NOMO-1 treated with dmso at 0.1 percent for 144 hours (cell line): ENCODE measurements around the gene EXOC4.
"Not testable (repeated sequence)": the region's sequence is repeated elsewhere in the genome, so short reads cannot be mapped to it uniquely, and the experiment has no call there.

Experiments
- DNase-seq: peaks from one replicate; lab custom pipeline; 2025; ENCODE audit not compliant: unreplicated experiment; lab: John Stamatoyannopoulos, UW

Gene EXOC4

DNA sequence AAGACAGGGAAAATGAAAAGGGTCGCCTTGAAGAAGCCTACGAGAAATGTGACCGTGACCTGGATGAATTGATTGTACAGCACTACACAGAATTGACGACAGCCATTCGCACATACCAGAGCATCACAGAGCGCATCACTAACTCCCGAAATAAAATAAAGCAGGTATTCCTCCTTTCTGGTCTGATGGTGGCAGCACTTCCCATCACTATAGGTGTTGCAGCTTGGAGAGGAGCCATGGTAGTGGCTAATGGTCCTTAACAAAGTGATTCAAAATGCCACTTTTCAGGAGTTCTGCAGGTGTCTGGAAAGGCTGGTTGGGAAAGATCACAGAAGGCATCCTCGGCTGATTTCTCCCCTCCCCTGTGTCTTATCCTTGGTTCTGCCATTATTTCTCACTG lies 22.1 kb downstream of the EXOC4 start:
- DNase-seq: no peak

DNA sequence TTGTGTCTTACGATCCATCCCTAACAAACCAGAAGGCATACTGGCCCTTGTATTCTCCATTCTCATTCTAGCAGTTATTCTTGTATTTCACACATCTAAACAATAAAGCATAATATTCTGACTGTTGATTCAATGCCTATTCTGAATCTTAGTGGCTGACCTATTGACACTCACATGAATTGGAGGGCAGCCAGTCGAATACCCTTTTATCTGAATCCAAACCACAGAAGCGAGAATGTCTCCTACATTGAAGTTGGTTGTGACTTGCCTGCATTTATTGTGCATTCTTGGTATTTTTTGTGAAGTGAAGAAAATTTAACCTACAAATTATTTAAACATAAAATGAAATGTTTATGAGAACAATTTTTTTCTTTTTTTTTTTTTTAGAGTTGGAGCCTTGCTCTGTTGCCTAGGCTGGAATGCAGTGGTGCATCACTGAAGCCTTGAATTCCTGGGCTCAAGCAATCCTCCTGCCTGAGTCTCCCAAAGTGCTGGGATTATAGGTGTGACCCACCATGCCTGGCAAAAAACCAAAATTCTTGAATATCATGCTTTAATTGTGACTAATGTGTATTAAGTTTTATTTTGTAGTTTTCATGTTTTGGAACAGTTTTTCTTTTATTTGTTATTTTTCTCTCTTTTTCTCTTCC lies 22.7 kb downstream of the EXOC4 start:
- DNase-seq: no peak

DNA sequence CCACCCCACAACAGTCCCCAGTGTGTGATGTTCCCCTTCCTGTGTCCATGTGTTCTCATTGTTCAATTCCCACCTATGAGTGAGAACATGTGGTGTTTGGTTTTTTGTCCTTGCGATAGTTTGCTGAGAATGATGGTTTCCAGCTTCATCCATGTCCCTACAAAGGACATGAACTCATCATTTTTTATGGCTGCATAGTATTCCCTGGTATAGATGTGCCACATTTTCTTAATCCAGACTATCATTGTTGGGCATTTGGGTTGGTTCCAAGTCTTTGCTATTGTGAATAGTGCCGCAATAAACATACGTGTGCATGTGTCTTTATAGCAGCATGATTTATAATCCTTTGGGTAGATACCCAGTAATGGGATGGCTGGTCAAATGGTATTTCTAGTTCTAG lies 26.1 kb downstream of the EXOC4 start:
- DNase-seq: not testable (repeated sequence)

DNA sequence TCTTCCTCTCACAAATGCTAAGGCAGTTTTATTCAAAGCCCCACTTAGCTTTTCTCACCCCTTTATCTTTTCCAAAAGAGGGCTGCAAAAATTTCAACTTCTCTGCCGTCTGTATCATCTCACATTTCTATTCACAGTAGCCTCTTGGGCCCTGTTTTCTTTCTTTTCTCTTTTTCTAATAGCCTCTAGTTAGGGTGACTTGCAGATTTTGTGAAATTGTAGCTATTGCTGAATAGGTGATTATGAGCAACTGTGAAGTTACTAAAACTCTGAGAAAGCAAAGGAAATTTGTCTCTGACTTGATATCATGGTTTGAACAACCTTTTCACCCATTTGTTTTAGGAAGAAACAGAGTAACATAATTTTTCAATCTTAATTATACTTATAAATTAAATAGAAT lies 29.2 kb downstream of the EXOC4 start:
- DNase-seq: no peak

DNA sequence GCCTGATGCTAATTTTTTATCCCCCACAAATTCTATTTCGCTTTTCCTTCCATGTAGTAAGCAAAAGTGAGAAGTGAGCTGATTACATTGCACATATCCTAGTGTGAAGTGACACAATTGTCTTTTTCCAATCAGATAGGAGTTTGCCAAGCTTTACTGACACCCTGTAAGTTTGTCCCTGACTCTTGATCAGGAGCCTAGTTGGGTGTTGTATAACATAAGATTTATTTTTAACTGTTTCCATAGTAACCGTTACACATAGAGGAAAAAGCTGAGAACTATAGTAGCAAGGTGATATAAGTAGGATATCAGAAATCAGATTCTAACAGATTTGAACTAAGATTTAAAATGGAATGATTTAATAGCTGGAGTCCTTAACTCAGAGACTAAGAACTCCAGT lies 31.2 kb downstream of the EXOC4 start:
- DNase-seq: no peak

DNA sequence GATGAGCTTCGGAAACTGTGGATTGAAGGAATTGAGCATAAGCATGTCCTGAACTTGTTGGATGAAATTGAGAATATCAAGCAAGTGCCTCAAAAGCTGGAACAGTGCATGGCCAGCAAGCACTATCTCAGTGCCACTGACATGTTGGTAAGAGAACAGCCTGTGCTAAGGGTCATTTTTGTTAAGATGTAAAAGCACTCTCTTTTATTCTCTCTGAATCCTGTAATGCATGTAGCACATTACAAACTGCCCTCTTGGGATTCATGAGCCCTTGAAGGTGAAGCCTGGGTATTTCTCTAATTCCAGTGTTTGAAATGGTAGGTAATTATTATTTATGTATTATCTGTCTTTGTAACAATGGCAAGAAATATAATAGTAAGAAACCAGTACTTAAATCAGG lies 36.1 kb downstream of the EXOC4 start:
- DNase-seq: no peak

DNA sequence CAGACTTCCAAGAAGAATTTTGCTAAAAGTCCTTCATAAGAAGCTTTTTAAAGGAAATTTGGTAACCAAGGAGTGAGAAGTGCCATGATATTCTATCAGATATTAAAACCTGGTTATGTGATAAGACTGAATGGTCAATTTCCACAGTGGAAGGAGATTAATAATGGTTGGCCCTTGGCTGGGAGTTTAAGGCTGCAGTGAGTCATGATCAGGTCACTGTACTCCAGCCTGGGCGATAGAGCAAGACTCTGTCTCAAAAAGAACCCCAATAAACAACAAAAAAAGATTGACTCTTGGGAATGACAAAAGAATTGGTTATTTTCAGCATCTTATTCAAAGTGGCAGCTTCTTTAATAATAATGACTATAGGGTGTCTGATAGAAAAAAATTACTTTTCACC lies 37.2 kb downstream of the EXOC4 start:
- no peak for DNase-seq

DNA sequence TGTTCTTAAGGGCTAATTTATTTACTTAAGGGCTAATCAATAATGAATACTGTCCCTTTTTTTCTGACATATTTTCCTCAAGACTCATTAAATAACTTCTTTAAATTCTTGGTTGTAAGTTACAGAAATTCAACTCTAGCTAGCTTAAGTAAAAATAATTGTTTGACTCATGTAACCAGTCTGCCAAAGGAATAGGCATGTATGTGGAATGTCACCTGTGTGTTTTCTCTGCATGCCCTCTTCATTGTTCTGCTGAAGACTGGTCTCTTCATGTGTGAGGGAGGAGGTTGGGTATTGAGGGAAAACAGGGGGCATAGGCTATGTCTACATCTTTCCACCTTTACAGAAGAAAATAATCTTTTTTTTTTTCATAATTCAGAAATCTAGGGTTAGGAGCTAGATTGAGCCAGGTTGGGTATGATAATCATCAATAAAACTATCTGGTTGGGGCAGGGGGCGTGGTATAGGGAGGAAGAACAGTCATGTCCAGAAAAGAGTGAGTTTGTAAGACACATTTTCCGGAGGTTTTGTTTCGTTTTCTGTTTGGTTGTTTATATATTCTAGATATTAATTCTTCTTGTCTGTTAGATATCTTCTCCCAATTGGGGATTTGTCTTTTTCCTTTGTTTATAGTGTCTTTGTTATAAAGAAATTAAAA lies 37.9 kb downstream of the EXOC4 start:
- no peak for DNase-seq

DNA sequence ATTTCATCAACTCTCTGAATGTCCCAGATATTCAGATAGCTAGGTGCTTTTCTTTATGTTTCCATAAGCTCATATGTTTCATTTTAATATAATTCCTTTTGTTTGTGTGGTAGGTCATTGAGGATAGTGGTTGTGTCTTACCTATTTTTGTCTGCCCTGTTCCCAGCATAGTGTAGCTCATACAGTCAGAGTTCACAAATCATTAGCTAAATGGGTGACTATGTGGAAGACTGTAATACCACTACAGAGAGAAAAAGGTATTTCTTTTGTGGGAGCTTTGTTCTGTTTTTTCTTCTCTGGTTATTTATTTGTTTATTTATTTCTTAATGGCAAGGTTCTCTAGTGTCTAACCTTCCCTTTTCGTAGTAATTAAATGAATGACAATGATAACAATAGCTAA lies 39.8 kb downstream of the EXOC4 start:
- DNase-seq: no peak

DNA sequence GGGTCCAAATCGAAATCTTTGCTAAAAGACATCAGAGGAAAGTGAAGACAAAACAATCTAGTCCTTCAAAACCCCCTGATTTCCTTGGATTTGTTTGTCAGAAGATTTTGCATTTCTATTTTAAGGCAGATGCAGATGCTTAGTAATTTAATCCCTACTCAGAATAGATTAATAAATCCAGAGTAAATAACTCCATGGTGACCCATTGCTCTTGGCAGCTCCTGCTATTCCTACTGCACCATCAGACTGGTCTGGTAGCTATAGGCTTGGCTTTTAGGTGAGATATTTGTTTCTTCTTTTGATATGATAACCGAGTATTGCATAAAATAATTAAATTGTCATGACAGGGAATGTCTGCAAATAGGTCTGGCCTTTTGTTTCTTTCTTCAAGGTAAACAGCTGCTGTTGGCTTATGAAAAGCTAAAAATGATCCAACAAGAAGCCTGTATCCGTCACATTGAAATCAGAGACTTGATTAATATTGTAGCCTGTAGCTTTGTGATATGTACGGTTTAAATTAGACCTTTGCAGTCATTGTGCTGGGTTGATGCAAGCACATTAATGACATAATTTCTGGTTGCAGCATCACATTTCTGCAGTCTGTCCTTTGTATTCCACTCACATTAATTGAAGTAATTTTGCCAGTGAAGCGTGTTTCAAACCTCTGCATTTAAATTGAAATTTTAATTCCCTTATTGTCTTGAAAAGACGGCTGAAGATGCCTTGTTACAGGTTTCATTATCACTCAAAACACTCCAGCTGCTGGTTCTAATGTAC lies 40.7 kb downstream of the EXOC4 start:
- DNase-seq: no peak

DNA sequence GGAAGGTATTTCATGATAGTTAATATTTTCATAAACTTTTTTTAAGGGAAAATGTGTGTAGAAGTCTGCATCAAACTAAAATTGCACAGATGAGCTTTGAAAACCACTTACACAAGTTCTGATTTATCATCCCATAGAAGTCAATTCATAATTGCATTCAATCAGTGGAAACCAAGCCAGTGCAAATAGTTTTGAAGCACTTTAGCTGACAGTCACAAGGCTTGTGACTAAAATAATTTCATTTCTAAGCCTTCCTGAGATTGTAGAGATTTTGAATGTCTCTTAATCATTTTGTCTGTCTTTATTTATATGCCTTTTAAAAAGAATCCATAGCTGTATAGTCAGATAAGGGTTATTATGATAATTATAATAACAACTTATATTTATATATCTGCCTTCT lies 41.4 kb downstream of the EXOC4 start:
- DNase-seq: no peak

DNA sequence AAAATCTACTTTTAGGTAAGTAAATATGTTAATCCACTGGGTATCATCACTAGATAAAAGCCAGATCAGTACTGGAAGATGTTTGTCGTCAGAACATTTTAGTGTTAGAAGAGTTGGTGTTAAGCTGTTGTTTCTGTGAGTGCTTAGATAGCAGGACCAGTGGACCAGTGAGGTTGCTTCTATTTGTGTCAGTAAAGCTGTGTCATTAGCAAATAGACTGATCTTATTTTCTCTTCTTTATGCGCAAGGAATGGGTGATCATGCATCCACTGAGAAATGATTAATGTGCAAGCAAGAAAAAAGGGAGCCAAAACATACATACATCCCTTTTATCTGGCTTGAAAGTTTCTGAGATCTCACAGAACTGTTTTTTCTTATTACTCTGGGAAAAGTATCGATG lies 42.6 kb downstream of the EXOC4 start:
- DNase-seq: no peak

DNA sequence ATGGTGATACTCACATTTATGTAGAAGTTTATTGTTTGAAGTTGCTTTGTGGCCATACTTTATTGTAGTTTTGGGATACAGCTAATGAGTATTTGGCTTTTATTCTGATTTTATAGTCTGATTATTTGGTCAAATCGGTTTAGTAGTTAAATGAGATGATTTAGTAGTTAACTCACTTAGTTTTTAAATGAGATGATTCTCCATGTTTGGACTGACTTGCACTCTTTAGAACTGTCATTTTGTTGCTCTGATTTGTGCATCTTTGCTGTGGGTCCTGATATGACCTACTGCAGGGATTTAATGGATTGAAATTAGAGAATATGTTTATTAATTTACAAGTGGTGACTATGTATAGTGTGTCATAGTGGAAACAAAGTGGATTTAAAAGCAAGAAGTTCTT lies 44.2 kb downstream of the EXOC4 start:
- DNase-seq: no peak

DNA sequence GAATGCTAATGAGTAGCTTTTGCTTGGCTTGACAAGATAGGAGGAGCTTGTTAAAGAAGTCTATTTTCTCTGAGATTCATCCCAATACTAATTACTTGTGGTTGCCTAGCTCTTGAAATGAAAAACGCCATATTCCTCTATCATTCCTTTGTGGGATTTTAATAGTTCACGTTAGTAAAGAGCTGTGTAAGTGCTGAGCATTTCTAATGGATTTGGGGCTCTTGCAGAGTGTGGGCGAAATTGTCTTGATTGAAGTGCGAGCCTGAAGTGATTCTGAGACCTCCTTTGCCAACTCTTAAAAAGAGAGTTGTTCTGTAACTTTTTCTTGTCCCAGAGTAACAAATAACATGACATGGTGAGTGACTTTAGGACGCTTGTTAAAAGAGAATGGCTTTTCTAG lies 45.2 kb downstream of the EXOC4 start:
- DNase-seq: no peak

DNA sequence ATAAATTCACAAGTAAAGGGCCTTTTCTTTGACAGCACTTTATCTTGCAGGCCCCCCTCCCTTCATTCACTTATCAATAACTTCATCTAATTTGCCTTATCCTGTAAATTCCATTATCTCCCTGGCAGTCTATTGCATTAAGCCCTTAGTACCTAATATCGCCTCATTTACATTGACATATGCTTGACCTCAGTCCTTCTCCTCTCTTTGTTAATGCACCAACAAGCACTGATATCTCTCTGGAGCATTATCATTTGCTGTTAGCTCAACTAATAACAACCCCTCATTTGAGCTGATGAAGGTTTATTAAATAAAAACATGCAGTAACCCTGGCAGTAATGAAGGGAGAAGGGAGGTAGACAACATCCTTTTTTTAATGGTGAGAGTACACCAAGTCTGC lies 46.8 kb downstream of the EXOC4 start:
- no peak for DNase-seq

DNA sequence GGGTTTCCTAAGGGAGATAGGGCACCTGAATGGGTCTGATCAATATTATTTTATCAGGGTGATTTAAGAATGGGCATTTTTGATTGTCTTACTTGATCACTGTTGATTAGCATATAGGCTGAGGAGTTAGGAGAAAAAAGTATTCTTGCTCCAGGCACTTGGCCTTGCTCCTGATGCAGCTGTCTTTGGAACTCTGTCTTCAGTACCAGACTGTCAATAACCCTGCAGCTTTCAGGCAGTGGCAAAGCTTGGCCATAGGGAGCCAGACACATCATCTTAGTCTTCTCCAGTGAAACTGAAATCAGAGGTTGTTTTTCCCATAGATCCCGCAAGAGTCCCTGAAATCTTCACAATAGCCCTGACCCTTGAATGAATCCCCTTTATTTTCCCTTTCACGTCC lies 47.2 kb downstream of the EXOC4 start:
- DNase-seq: no peak

DNA sequence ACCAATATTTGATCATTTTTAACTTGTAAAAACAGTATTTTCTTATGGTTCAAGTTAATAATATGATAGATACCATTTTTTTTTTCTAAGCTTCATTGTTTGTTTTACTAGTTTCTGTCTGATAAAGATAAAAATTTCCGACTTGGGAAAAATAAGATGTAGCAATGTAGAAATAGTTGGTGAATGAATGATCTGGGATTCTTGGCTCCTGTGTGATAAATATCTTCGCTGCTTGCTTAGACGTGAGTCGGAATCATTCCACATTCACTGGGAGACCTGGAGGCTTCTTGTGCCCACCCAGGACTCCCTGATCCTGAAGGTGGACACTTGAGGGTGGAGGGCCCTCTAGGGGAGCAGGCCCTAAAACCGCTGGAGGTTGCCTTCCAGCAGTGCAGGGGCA lies 47.9 kb downstream of the EXOC4 start:
- DNase-seq: no peak

DNA sequence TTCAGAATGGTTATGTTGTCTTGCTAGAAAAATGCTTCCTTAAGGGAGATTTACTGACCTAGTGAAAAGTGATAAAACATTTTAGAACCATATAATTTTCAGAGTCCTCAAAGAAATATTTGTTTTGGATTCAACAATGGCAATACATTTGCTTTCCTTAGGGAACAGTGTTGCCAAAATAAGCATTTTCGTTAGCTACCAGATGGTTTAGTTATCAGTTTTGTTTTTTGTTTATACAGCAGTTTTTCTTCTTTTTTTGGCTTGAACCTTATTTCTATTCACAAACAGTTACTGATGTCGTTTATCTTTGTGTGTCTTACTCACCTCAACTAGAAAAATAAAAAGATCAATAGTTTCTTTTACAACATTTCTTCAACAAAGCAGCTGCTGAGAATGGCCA lies 48.6 kb downstream of the EXOC4 start:
- no peak for DNase-seq

DNA sequence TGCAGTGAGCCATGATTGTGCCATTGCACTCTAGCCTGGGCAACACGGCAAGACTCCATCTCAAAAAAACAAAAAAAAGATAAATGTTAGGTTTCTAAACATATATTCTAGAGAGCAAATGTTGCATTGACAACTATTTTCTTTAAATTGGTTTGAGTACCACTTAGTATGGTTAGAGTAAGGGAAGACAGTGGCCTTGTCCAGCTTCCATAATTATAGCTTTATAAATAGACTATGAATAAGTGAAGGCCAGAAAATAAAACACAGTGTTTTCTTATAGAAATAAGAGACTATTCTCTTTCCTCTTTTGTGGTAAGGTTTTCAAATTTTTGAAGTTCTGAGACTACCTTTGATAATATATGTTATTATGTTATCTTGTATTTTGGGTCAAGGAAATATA lies 50.5 kb downstream of the EXOC4 start:
- DNase-seq: no peak

DNA sequence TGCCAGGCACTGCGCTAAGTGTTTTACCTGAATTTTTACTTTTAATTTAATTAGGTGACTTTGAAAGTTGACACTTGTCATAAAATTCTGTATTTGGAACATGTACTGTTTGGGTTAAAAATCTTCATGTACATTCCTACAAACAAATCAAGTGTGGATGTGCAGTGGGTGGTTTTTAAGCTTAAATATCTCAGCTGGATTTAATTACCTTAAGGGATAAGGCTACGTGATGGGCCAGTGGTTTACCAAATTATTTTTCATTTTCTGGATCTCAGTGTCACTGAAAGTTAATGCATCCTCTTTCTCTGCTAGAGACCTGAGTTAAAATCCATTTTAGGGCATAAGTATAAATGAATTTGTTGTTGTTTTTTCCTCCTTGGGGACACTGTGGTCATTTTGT lies 51.1 kb downstream of the EXOC4 start:
- no peak for DNase-seq

DNA sequence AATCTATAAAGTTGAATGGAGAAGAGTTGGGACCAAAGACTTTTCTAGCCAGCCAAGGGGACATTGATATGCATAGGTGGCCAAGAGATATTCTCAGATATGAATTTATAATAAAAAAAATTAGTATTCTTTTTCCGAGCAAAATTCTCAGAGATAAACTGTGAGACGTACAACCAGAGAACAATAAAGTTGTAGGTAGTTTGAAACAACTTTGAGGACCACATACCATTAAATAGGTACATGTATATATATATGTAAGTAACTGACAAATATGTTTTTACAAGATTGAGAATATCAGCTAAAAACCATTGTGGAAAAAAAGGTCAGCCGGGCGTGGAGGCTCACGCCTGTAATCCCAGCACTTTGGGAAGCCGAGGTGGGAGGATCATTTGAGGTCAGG lies 56.5 kb downstream of the EXOC4 start:
- no peak for DNase-seq

DNA sequence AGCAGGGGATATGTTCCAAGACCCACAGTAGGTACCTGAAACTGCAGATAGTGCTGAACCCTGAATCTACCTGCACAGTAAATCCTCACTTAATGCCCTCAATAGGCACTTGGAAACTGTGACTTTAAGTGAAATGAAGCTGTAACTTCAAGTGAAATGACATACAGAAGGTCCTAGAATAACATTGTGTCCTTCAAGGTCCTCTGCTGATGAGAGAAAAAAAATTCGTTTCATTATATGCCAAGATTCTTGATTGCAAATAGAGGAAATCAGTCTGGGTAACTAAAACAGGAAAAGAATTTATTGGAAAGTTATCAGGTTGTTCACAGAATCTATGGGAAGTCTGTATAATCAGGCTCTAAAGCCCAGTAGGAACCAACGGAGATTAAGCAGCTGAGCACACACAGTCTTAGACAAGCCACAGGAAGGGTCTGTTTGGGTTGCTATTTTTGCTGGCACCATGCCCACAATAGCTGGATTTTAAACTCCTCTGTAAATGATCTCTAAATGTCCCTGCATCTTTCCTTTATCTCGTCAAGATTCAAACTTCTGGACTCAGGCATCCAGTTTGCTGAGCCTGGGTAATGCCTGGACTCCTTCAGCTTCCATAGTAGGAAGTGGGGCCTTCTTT lies 57.5 kb downstream of the EXOC4 start:
- DNase-seq: no peak
